HG02970 (cell line): ENCODE results near the gene GINS2.

Experiments
- ATAC-seq: cut with Tn5 transposase; IDR thresholded peaks from one replicate; pipeline ENCODE4 v1.9.1; 2021; ENCODE audit warnings: mild to moderate bottlenecking, moderate library complexity, moderate number of reproducible peaks; ENCODE audit not compliant: unreplicated experiment, low FRiP score

The GINS2 gene

GRCh38 chr16:85695196-85696128 is 6.7 kb upstream of the GINS2 start:
- no peak for ATAC-seq

GRCh38 chr16:85690469-85691064 is 1.8 kb upstream of the GINS2 start:
- ATAC-seq: no peak

GRCh38 chr16:85689950-85690320 is 1.2 kb upstream of the GINS2 start:
- no peak for ATAC-seq

GRCh38 chr16:85689285-85689949 is 663 bp upstream of the GINS2 start:
- ATAC-seq: no peak

- no peak for ATAC-seq
These were observed 893 bp downstream of the GINS2 start for GRCh38 chr16:85687651-85688471.

GRCh38 chr16:85686912-85687591 is 1.7 kb downstream of the GINS2 start:
- ATAC-seq: no peak

GRCh38 chr16:85685251-85685650 is 3.5 kb downstream of the GINS2 start:
- no peak for ATAC-seq

- ATAC-seq: no peak
These were observed 5.4 kb downstream of the GINS2 start for GRCh38 chr16:85683363-85683762.

GRCh38 chr16:85682516-85682915 is 6.2 kb downstream of the GINS2 start:
- no peak for ATAC-seq

GRCh38 chr16:85681255-85681654 is 7.5 kb downstream of the GINS2 start:
- ATAC-seq: no peak

- no peak for ATAC-seq
These were observed 8.3 kb downstream of the GINS2 start for GRCh38 chr16:85680352-85680944.

DNA sequence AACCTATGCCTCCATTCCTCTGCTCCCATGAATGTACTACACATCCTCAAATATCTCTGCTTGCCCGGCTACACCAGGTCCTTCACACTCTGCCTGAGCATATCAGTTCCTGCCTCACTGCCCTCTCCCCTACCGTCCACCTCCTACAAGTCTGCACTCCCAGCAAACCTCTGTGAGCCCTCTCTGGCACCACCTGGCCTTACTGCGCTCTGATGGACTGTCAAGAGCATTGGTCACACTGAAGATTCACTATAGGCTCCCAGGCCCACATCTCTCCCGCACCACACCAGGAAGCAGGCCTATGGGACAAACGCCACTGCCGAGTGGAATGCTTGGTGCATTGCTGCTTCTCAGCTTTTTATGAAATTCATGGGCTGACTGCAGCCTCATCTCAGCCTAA is 8.9 kb downstream of the GINS2 start:
- no peak for ATAC-seq

GRCh38 chr16:85678821-85679220 is 9.9 kb downstream of the GINS2 start:
- ATAC-seq: no peak

DNA sequence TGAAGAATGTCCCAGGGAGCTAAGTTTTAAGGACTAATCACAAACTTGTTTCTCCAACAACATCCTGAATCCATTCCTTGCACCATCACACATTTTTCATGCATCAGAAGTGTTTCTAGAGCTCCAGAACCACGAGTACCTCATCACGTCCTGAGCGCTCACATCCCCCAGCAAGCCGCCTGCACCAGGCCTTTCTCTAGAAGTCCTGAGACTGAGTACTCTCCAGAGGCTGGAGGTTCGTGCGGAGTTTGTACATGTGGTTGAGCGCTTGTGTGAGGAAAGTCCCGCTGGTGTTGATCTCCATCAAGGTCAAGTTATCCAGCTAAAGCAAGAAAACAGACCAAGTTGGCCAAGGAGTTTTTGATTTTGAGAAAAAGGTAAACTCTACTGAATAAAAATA is 10.7 kb downstream of the GINS2 start:
- no peak for ATAC-seq

DNA sequence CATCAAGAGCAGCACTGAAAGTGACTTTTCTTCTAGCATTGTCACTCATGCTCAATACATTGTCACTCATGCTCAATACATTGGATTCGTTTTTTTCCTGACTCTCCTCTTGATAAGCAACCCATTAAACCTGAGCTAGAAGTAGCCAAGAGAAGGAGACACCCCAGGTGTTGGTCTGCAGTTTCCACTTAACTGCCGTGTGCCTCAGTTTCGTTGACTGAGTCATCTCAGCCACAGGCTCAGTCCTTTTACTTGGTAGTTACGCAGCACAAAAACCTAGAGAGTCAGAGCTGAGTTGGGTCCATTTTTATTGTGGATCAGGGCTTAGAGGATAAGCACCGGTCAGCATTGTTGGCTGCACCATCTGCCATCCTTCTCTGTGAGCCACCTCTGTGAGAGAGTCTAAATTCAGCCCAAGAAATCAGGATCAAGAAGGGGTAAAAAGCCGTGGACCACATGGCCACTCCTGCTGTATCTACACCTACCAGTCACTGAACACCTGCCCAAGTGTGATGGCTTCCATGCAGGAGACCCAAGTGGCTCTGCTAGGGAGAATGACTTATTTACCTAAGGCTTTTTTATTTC is 11.3 kb downstream of the GINS2 start:
- ATAC-seq: no peak

DNA sequence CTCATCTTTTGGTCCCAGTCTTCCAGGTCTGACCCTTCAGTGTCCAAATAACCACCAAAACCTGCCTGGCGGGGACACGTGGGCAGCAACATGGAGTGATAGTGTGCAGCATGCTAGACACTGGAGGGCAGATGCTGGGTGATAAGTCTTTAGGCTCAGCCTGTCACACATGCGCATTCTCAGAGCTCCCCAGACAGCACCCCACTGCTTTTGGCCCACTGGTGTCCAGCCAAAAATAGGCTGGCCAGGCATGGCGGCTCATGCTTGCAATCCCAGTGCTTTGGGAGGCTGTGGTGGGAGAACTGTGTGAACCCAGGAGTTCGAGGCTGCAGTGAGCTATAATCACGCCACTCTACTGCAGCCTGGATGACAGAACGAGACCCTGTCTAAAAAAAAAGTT is 12.3 kb downstream of the GINS2 start:
- ATAC-seq: no peak

GRCh38 chr16:85675251-85675874 is 13.4 kb downstream of the GINS2 start:
- ATAC-seq: no peak

DNA sequence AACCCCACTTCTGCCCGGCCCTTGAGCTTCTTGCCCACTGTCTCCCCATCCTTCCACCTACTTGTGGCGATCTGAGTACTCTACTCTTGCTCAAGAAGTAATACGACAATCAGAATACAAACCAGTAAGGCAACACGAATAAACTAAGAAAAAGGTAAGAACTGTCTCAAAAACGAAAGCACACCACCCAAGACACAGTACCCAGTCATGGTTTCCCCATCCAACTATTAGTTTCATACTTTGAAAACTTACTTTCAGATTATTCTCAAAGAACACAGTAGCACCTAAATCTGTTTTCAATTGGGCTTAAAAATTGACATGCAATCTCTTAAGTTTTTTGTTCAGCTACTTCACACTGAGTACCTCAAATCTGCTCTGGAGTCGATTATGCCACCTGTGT is 13.9 kb downstream of the GINS2 start:
- no peak for ATAC-seq

GRCh38 chr16:85674418-85674755 is 14.4 kb downstream of the GINS2 start:
- no peak for ATAC-seq
